ENCODE results near the gene MORN4.

The MORN4 gene

DNA sequence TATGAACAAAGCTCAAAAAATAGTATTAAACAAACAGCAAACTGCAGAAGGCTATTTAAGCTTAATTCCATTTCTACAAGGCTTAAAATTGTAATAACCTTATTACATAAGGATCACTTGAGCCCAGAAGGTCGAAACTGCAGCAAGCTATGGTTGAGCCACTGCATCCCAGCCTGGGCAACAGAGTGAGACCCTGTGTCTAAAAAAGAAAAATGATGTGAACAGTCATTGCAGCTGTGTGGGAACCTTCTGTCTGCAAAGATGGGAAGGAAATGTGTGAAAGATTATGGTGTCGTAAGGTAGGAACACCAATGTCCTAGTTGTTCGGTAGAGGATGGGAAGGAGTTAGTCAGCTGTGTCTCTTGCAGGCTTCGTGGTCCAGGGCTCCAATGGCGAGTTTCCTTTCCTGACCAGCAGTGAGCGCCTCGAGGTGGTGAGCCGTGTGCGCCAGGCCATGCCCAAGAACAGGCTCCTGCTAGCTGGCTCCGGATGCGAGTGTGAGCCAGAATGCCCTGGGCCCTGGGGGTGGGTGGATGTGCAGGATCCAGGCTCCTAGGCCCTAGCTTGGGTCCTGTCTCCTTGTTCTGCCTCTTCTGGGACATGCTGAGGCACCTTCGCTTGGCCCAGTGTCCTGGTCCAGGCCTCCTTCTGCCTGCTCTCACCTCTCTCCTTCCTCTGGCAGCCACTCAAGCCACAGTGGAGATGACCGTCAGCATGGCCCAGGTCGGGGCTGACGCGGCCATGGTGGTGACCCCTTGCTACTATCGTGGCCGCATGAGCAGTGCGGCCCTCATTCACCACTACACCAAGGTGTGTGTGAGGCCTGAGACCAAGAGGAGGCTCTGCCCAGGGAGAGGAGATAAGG, 34.7 kb downstream of the MORN4 start:
- Histone ChIP-seq H3K27ac (no peak overlapping the region), H3K36me3 (no peaks in the 10 kb centered on the region), H3K9ac (no peak overlapping the region), H3K27me3 (no peaks in the 10 kb centered on the region), H3K4me1 (peaks cover 6% of the 10 kb centered on the region; the same call in 1 of the 2 replicates), H3K9me3 (no peaks in the 10 kb centered on the region), H3K4me3 (no peak overlapping the region), H3K4me2 (peak overlapping the region; percentile 31; the same call in 1 of the 2 replicates), H4K20me1 (no peaks in the 10 kb centered on the region)
- TF ChIP-seq Cebpa-rat (IDR thresholded peaks at IDR 0.05) = no peak

DNA sequence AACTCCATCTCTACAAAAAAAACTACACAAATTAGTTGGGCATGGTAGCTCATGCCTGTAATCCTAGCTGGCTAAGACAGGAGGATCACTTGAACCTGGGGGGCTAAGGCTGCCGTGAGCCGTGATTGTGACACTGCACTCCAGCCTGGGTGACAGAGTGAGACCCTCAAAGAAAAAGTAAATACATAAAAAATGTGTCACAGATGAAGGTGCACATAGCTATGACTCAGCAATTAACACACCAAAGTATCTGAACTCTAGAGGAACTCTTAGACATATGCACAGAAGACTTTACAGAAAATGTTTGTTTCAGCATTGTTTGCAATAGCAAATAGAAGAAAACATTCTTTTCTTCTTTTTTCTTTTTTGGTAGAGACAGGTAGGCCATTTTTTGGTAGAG, 35.5 kb downstream of the MORN4 start:
- no peak for TF ChIP-seq Cebpa-rat (IDR thresholded peaks at IDR 0.05)
- no peaks in the 10 kb centered on the region for H3K27me3 ChIP-seq
- H3K4me1 ChIP-seq = peaks cover 6% of the 10 kb centered on the region; the same call in 1 of the 2 replicates
- no peaks in the 10 kb centered on the region for H3K9me3 ChIP-seq
- no peak overlapping the region for H3K9ac ChIP-seq
- H4K20me1 ChIP-seq = no peaks in the 10 kb centered on the region
- H3K27ac ChIP-seq = no peak overlapping the region
- no peaks in the 10 kb centered on the region for H3K36me3 ChIP-seq
- H3K4me3 ChIP-seq = no peak overlapping the region
- H3K4me2 ChIP-seq = no peak overlapping the region

DNA sequence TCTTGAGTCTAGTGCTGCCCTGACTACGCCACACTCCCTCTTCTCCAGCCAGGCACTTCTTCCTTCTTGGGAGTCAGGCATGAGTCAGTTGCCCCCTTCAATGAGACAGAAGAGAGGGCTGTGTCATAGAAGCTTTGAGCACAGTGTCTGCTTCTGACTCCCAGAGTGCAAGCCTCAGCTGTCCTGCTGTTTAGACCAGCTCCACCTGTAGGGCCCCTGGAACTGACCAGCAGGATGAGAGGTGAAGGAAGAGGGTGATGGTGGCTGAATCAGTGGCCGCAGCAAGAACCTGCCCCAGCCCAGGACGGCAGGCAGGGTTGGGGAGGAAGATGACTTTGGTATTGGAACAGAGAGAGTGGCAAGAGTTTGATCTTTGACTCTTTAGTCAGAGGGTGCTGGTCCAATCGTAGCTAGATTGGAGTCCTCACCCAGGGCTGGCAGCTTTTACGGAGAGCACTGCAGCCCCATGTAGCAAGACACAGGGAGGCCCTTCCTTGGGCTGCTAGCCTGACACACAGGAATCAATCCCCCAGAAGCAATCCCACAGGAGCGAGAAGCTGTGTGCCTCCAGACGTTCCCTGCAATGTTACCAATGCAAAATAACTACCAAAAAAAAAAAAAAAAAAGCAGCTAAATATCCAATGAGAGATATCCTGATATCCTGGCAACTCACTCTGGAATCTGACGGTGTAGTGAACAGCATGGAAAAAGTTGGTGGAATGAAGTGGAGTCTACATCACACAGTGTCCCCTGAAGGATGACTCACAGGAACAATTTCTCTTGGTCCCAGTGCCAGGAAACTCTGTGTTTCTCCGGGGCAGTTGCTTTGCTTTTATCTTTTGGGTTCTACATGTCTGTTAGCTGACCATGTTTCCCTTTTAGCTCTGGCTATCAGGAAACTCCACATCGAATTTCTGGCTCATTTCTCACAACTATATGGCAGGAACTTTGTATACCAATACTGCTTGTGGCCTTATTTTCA, 36.9 kb downstream of the MORN4 start:
- no peak overlapping the region for H3K4me2 ChIP-seq
- no peak for TF ChIP-seq Cebpa-rat (IDR thresholded peaks at IDR 0.05)
- H3K4me3 ChIP-seq = no peak overlapping the region
- no peak overlapping the region for H3K27ac ChIP-seq
- H3K36me3 ChIP-seq = no peaks in the 10 kb centered on the region
- no peaks in the 10 kb centered on the region for H3K27me3 ChIP-seq
- no peaks in the 10 kb centered on the region for H4K20me1 ChIP-seq
- peaks cover 14% of the 10 kb centered on the region for H3K4me1 ChIP-seq
- H3K9me3 ChIP-seq = no peaks in the 10 kb centered on the region
- no peak overlapping the region for H3K9ac ChIP-seq

DNA sequence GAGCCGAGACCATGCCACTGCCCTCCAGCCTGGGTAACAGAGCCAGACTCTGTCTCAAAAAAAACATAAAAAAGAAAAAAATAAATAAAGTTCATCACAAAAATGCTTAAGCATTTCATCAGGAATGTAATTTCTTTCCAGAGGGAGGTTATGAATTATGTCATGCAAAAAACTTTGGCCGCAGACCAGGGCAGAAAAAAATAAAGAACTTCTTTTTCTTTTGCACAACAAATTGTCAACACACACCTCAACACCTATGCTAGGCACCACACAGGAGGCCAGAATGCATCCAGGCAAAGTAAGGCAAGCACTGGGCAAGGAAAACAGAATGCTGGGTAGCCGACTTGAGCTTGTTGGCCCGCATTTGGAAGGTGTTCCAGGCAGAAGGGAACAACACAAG, 39.9 kb downstream of the MORN4 start:
- H3K27me3 ChIP-seq = no peaks in the 10 kb centered on the region
- no peaks in the 10 kb centered on the region for H3K9me3 ChIP-seq
- no peaks in the 10 kb centered on the region for H4K20me1 ChIP-seq
- no peak overlapping the region for H3K4me2 ChIP-seq
- H3K9ac ChIP-seq = no peak overlapping the region
- no peak overlapping the region for H3K4me3 ChIP-seq
- H3K36me3 ChIP-seq = no peaks in the 10 kb centered on the region
- TF ChIP-seq Cebpa-rat (IDR thresholded peaks at IDR 0.05) = no peak
- H3K4me1 ChIP-seq = peaks cover 18% of the 10 kb centered on the region
- no peak overlapping the region for H3K27ac ChIP-seq

DNA sequence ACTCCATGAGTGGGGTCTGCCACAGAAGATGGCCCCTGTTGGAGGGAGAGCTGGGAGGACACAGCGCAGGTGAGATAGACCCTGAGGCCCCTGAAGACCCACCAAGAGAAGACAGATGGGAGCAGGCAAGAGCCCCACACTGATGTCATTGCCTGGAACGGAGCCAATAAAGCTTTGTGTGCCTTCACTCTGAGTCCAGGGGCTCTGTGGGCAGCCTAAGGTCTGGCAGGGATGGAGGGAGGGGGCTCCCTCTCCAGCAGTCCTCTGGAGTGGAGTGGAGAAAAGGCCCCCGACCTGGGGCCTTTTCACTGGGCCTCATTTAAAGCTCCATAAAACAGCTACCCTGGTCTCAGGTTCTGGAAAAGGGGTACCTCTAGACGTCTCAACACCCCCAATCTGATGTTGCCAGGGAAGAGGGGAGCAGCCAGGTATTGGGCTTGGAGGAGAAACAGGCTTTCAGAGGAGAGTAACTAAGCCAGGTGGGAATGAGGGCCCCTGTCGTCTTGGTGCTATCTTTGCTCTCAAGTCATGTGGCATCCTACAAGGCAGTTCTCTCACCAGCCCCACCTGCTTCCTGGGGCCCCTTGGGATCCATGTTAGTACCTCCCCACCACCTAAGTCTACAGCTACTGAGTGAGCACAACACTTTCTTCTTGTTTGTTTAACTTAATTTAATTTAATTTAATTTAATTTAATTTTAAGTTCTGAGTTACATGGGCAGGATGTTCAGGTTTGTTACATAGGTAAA, 42.4 kb downstream of the MORN4 start:
- Histone ChIP-seq H3K4me2 (peak overlapping the region; percentile 30), H3K9me3 (no peaks in the 10 kb centered on the region), H3K27me3 (no peaks in the 10 kb centered on the region), H3K9ac (no peak overlapping the region), H3K36me3 (no peaks in the 10 kb centered on the region), H3K4me1 (peaks cover 17% of the 10 kb centered on the region), H4K20me1 (no peaks in the 10 kb centered on the region), H3K27ac (no peak overlapping the region), H3K4me3 (no peak overlapping the region)
- TF ChIP-seq Cebpa-rat (IDR thresholded peaks at IDR 0.05) = no peak

DNA sequence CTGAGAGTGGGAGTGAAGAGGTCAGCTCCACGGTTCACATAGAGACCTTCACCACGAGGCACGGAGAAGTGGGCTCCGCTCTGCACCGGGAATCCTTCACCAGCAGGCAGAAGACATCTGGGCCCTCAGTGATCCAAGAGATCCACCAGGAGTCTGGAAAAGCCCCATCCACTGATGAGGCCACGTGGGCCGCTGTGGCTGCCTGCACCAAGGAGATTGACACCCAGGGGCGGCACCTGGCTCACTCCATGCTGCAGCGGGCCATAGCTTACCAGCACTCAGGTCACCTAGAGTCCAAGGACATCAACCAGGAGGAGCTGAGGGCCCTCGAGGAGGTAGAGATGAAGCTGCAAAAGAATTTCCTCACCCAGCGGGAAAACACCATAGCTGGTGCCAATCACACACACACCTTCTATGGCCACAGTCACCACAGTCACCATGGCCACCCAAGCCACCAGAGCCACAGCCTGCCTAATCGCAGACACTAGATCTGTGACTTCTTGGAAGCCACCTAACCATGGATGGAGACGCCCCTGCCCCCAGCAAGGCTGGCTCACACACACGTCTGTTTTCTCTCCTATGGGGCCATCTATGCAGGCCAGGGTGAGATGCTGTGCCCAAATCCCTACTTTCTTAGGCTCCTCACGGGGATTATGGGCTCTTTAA, 43.1 kb downstream of the MORN4 start:
- Histone ChIP-seq H3K4me2 (no peak overlapping the region), H3K4me1 (peaks cover 17% of the 10 kb centered on the region), H3K4me3 (no peak overlapping the region), H4K20me1 (no peaks in the 10 kb centered on the region), H3K27me3 (no peaks in the 10 kb centered on the region), H3K36me3 (no peaks in the 10 kb centered on the region), H3K9me3 (no peaks in the 10 kb centered on the region), H3K9ac (no peak overlapping the region), H3K27ac (no peak overlapping the region)
- TF ChIP-seq Cebpa-rat (IDR thresholded peaks at IDR 0.05) = no peak

DNA sequence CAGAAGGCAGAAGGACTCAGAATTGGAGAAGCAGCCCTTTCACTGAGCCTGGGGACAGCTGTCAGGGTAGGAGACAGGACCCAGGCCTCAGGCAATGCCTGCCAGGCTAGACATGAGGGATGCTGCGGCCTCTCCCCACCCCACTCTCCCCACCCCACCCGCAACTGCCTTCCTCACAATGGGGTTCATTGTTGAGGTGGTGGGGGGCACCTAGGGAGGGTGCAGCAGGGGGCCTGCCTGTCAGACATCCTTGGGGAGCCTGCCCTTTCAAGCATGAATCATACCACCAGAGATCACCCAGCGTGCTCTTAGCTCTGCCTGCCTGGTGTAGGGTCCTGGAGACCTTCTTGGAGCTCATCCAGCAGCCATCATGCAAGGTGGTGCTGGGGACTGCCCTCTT, 43.8 kb downstream of the MORN4 start, which contains the start of gene C10orf62:
TSS of gene C10orf62 (plus strand) at position 243 of the 400 bp plus-strand sequence. CDS start 177 bp downstream, outside the sequence.
- no peak for TF ChIP-seq Cebpa-rat (IDR thresholded peaks at IDR 0.05)
- H4K20me1 ChIP-seq = no peaks in the 10 kb centered on the region
- peaks cover 17% of the 10 kb centered on the region for H3K4me1 ChIP-seq
- H3K9me3 ChIP-seq = no peaks in the 10 kb centered on the region
- H3K4me3 ChIP-seq = no peak within 1 kb of the TSS
- H3K4me2 ChIP-seq = no peak within 1 kb of the TSS
- H3K9ac ChIP-seq = no peak within 1 kb of the TSS
- no peaks in the 10 kb centered on the region for H3K27me3 ChIP-seq
- H3K27ac ChIP-seq = no peak within 1 kb of the TSS
- H3K36me3 ChIP-seq = no peaks in the 10 kb centered on the region

DNA sequence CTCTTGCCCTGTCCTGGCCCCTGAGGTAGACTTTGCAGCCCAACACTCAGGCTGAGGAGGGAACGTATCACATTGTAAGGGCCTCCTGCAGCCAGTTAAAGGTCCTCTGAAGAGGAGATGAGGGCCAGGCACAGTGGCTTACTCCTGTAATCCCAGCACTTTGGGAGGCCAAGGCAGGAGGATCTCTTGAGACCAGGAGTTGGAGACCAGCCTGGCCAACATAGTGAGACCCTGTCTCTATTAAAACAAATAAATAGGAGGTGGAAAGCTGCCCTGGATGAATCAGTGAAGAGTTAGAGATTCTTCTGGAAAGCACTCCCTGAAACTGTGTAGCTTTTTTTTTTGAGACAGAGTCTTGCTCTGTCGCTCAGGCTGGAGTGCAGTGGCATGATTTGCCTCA, 46.1 kb downstream of the MORN4 start:
- H3K4me1 ChIP-seq = peaks cover 17% of the 10 kb centered on the region
- no peaks in the 10 kb centered on the region for H3K36me3 ChIP-seq
- no peak overlapping the region for H3K27ac ChIP-seq
- no peak overlapping the region for H3K9ac ChIP-seq
- H3K4me3 ChIP-seq = no peak overlapping the region
- no peaks in the 10 kb centered on the region for H3K9me3 ChIP-seq
- H3K27me3 ChIP-seq = no peaks in the 10 kb centered on the region
- H4K20me1 ChIP-seq = no peaks in the 10 kb centered on the region
- H3K4me2 ChIP-seq = no peak overlapping the region
- TF ChIP-seq Cebpa-rat (IDR thresholded peaks at IDR 0.05) = no peak

DNA sequence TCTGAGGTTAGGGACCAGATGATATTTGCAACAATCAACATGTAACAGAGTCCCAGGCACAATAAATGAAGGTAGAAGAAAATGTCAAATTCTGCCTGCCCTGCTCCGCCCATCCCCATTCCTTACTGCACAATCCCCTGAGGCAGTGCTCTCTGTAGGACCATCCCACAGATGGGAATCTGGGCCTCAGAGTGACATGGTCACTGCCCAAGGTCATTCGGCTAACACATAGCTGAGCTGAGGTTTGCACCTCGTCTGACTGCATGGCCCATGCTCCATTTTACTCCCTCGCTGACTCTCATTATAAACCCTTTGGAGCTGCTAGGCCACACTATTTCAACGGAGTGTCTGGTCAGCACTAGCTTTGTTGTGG, 47.9 kb downstream of the MORN4 start:
- H3K36me3 ChIP-seq = no peaks in the 10 kb centered on the region
- H4K20me1 ChIP-seq = no peaks in the 10 kb centered on the region
- H3K27me3 ChIP-seq = no peaks in the 10 kb centered on the region
- H3K4me2 ChIP-seq = no peak overlapping the region
- no peak overlapping the region for H3K27ac ChIP-seq
- H3K9me3 ChIP-seq = no peaks in the 10 kb centered on the region
- H3K9ac ChIP-seq = no peak overlapping the region
- H3K4me1 ChIP-seq = 0 out of 2 replicates have a peak, but pooled peaks cover under 1% of the 10 kb centered on the region
- no peak for TF ChIP-seq Cebpa-rat (IDR thresholded peaks at IDR 0.05)
- H3K4me3 ChIP-seq = no peak overlapping the region

Data from BLaER1 (cell line).